GM23248 (cell line): ENCODE results near the gene SAMD8.

Source experiments
- EZH2 ChIP-seq: fragments of 200-600 bp; sonication (generic); IDR thresholded peaks from 2 replicates; pipeline ENCODE4 v1.6.1; 2018; ENCODE audit warnings: antibody characterized with exemption, mild to moderate bottlenecking; ENCODE audit not compliant: insufficient read depth, poor library complexity, severe bottlenecking
- EZH2phosphoT487 ChIP-seq: fragments of 200-600 bp; sonication (generic); IDR thresholded peaks from 2 replicates; pipeline ENCODE4 v1.6.1; 2018; ENCODE audit warnings: antibody characterized with exemption, moderate library complexity, mild to moderate bottlenecking, low read depth; ENCODE audit not compliant: insufficient read depth

- no peak for TF ChIP-seq EZH2
- TF ChIP-seq EZH2phosphoT487, result no peak
Measured at GRCh38 chr10:75127471-75127870, 16.0 kb downstream of the SAMD8 start.
